ENCODE results near the gene ZAR1.

Gene ZAR1

GRCh38 chr4:48489683-48490011 is 405 bp upstream of the ZAR1 start:
- no peak for DNase-seq (ENCODE audit: low spot score)

- DNase-seq (ENCODE audit: low spot score): no peak
Observed at GRCh38 chr4:48490680-48491513, 845 bp downstream of the ZAR1 start.

DNA sequence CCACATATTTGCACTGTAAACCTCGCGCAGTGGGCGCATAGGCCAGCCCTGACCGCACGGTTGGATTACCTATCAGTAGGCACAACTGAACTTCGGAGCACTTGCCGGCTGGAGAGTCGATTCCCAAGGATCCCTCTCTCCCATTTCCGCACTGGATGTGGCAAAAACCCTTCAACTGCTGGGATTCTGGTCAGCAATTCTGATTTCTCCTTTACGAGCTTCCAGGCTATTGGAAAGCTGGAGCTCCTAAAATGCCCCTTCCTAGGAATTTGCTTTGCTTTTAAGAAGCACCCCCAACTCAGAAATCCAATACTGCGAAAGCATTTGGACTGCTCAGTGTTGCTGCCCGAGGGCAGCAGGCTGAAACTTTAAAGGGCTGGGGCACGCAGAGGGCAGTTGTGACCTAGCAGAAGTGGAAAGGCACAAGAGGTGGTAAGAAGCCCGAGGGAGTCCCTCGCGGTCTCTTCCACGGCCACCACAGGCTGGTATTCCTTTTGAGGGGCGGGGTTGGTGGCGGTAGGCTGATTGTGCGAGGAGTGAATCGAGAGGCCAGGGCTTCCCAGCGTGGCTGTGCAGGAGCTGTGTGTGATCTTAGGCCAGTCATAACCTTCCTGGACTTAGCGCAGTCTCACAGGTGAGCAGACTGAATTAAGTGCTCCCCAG is 1.6 kb downstream of the ZAR1 start:
- DNase-seq (ENCODE audit: low spot score): no peak

DNA sequence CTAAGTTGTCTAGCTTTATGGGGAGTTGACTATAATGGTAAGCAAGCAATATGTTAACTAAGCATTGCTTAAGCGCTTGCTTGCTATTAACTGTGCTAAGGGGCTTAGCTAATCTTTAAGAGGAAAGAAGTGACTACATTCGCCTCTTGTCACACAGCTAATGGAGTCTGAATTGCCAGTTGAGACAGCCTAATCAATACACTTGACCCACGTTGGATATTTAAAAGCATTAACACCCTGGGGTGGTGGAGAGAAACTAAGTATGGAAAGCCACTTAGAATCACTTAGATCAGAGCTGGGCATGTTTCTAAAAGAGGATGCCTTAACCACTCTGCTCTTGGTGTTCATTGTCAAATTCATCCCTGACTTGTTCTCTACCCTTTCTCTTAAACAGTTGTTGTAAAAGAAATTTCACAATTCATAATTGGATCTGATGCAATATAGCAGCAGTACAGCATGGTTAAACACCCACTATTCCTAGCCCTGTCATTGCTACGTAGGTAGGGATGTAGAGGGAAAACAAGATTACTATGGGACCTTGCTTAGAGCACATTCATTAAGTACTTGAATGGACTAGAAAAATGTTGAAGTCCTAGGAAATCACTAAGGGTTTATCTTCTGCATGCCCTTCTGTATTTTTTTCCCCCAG is 3.5 kb downstream of the ZAR1 start:
- DNase-seq (ENCODE audit: low spot score): no peak

DNA sequence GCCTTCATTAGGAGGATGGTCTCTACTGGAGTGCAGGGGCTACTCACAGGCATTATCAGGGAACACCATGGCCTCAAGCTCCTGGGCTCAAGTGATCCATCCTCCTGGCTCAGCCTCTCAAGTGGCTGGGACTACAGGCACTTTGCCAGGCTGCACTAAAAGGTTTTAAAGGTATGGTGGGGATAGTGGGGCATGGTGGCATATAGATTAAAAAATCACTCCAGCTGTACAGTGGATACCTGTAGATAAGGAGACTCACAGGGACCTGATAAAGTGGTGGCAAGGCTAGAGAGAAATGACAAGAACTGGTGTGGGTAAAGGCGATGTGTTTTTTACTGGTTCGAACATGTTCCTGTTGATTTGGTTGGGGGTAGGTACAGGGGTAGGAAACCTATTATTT is 5.9 kb downstream of the ZAR1 start:
- no peak for DNase-seq (ENCODE audit: low spot score)

GRCh38 chr4:48498895-48499294 is 8.8 kb downstream of the ZAR1 start:
- no peak for DNase-seq (ENCODE audit: low spot score)

GRCh38 chr4:48499551-48500066 is 9.6 kb downstream of the ZAR1 start:
- DNase-seq (ENCODE audit: low spot score): no peak

- no peak for DNase-seq (ENCODE audit: low spot score)
Observed at GRCh38 chr4:48503233-48504025, 13.4 kb downstream of the ZAR1 start.

DNA sequence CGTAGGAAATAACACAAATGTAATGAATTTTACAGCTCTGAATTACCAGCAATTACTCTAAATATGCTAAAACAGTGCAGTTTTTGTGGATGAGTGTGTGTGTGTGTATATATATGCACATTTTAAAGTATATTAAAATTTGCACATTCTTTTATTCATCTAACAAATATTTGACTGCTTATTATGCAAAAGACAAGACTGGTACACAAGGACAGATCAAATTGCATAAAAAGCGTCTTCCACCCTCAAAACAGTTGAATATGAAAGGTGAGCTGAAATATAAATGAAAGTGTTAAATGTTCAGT is 13.9 kb downstream of the ZAR1 start:
- no peak for DNase-seq (ENCODE audit: low spot score)

- DNase-seq (ENCODE audit: low spot score): no peak
Observed at GRCh38 chr4:48504352-48504751, 14.3 kb downstream of the ZAR1 start.

- DNase-seq (ENCODE audit: low spot score): no peak
Observed at GRCh38 chr4:48506716-48507115, 16.7 kb downstream of the ZAR1 start.

- no peak for DNase-seq (ENCODE audit: low spot score)
Observed at GRCh38 chr4:48509543-48509942, 19.5 kb downstream of the ZAR1 start.

GRCh38 chr4:48518143-48518542 is 28.1 kb downstream of the ZAR1 start:
- DNase-seq (ENCODE audit: low spot score): no peak

- DNase-seq (ENCODE audit: low spot score): no peak
Observed at GRCh38 chr4:48526406-48526805, 36.4 kb downstream of the ZAR1 start.

DNA sequence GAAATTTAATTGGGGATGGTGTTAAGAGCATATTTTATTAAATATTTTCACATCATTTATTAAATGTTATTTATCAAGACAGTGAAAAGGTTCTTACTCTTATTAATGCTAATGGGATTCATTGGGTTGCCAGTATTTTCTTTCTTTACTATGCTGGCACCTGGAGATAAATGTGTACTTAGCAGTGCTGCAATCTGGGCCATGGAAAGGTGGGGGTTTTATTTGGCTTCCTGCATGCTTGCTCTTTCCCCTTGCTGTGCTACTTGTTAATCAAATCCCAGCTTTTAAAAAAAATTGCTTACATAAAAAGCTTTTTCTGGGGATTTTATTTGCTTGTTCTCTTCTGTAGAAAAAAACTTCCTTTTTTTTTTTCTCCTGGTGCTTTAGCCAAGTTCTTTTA is 48.3 kb downstream of the ZAR1 start:
- DNase-seq (ENCODE audit: low spot score): no peak

- DNase-seq (ENCODE audit: low spot score): no peak
Observed at GRCh38 chr4:48539597-48539996, 49.5 kb downstream of the ZAR1 start.

DNA sequence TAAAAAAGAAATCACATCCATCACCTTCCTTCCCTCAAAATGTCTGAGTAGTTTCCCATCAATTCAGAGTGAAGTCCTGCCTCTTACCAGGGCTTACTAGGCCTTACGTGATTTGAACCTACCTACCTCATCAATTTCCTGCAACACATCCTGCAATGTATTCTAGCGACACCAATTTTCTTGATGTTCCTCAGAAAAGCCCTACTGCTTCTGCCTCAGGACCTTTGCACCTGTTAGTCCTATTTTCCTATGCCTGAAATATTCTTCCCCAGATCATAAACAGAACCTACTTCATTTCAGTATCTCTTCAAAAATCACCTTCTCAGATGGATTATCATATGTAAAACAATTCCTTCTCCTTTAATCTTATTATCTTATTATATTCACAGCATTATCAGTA is 52.8 kb downstream of the ZAR1 start:
- DNase-seq (ENCODE audit: low spot score): no peak

- no peak for DNase-seq (ENCODE audit: low spot score)
Observed at GRCh38 chr4:48543796-48544195, 53.7 kb downstream of the ZAR1 start.
